ENCODE results near the gene TMEM178B. TPM values are rescaled to one million over a fixed set of nuclear protein-coding genes. Genes with fewer than 3 reads are reported as not detected.

Gene TMEM178B
- total and polyA plus RNA-seq, 2 of the 4 experiments (the other 2 are of a cell fraction) = under 0.01 to 0.05 TPM

DNA sequence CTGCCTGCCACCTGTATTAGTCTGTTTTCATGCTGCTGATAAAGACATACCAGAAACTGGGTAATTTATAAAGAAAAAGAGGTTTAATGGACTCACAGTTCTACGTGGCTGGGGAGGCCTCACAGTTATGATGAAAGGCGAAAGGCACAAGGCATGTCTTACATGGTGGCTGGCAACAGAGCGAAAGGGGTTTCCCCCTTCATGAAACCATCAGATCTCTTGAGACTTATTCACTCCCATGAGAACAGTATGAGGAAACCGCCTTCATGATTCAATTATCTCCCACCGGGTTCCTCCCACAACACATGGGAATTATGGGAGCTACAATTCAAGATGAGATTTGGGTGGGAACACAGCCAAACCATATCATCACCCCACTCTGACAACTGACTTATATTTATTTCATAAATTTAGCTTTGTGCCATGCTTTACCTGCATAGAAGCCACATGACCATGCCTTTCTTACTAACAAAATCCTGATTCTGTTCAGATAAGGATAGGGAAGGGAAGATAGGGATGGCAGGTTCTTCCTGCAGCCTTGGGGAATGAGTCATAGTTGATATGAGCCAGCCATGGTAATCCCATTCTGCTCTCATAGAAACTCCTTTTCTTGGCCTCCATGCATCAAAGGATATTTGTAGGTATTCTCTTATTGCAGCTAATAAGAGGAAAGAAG is 286.0 kb downstream of the TMEM178B start:
- no peak overlapping the region for H3K56ac ChIP-seq (ENCODE audit: extremely low read depth, insufficient read depth, low read length)
- no CpG with 5 or more reads among the region's 5 CpGs for WGBS, 2 experiments (ENCODE audit: extremely low coverage in 2 of 2, insufficient read length in 1 of 2)
- H3K18ac ChIP-seq (ENCODE audit: low read depth, low read length) = no peak overlapping the region
- H2BK20ac ChIP-seq (ENCODE audit: low read depth, low read length) = no peak overlapping the region
- ATAC-seq (ENCODE audit: low read depth) (no peak), DNase-seq (no peak)
- no peak overlapping the region for H3K4me3 ChIP-seq (ENCODE audit: insufficient read depth, low read depth, low read length)
- H3K4ac ChIP-seq (ENCODE audit: low read depth, low read length) = no peak overlapping the region
- no peak overlapping the region for H2BK15ac ChIP-seq (ENCODE audit: low read depth, low read length)
- H3K4me2 ChIP-seq (ENCODE audit: low read depth, low read length) = no peak overlapping the region
- no peaks in the 10 kb centered on the region for H3K9me1 ChIP-seq (ENCODE audit: insufficient read depth, low read length)
- no peak overlapping the region for H2BK5ac ChIP-seq (ENCODE audit: low read depth, low read length, poor library complexity, severe bottlenecking)
- dilution Hi-C loops (cut with HindIII; ENCODE audit: low sequenced_read_pairs, unreplicated experiment) (no loop called here), in situ Hi-C loops (cut with MboI; ENCODE audit: low sequenced_read_pairs) (no loop called here), intact Hi-C loops (cut with micrococcal nuclease) (no loop called here)
- H2BK120ac ChIP-seq (ENCODE audit: low read depth, low read length) = no peak overlapping the region
- no peak overlapping the region for H2AFZ ChIP-seq (replicated peaks; ENCODE audit: low read length, poor library complexity)
- no peak overlapping the region for H3K23ac ChIP-seq (ENCODE audit: low read depth, low read length)
- H3K4me1 ChIP-seq (ENCODE audit: control insufficient read depth, insufficient read depth, low read length) = 0 out of 2 replicates have a peak, but pooled peaks cover 2% of the 10 kb centered on the region
- H4K20me1 ChIP-seq (ENCODE audit: insufficient read depth, low read length) = no peaks in the 10 kb centered on the region
- no peak overlapping the region for H2AK5ac ChIP-seq (ENCODE audit: low read depth, low read length)
- no TSS peak for BruUV-seq (replicated peaks)
- no peak overlapping the region for H4K91ac ChIP-seq (ENCODE audit: insufficient read depth, low read depth, low read length)
- H3K9ac ChIP-seq (ENCODE audit: low read depth, low read length) = no peak overlapping the region
- H3K9me3 ChIP-seq (ENCODE audit: control insufficient read depth, insufficient read depth, low read length) = no peaks in the 10 kb centered on the region
- no peaks in the 10 kb centered on the region; a peak in 1 of 4 replicates for H3K79me1 ChIP-seq (ENCODE audit: low read depth in 1 of 2, low read length in 2 of 2)
- TF ChIP-seq SMC3 (IDR thresholded peaks at IDR 0.05; ENCODE audit: low read depth, low read length) (no peak), RFX5 (IDR thresholded peaks at IDR 0.05; ENCODE audit: low read depth, low read length) (no peak), MAFK (IDR thresholded peaks at IDR 0.05; ENCODE audit: low read depth, low read length) (no peak), FOS (IDR thresholded peaks at IDR 0.05; ENCODE audit: low read depth, low read length) (no peak), RAD21 (IDR thresholded peaks at IDR 0.05; ENCODE audit: low read length) (no peak), NFE2L2 (IDR thresholded peaks at IDR 0.05; ENCODE audit: low read depth, low read length) (no peak), BHLHE40 (IDR thresholded peaks at IDR 0.05; ENCODE audit: low read depth, low read length) (no peak), ELK1 (IDR thresholded peaks at IDR 0.05; ENCODE audit: borderline replicate concordance, low read depth, low read length) (no peak), MXI1 (IDR thresholded peaks at IDR 0.05; ENCODE audit: borderline replicate concordance, low read depth, low read length) (no peak), RCOR1 (IDR thresholded peaks at IDR 0.05; ENCODE audit: insufficient replicate concordance, low read length) (no peak), USF2 (IDR thresholded peaks at IDR 0.05; ENCODE audit: low read depth, low read length) (no peak)
- TF ChIP-seq, protein P1, sequence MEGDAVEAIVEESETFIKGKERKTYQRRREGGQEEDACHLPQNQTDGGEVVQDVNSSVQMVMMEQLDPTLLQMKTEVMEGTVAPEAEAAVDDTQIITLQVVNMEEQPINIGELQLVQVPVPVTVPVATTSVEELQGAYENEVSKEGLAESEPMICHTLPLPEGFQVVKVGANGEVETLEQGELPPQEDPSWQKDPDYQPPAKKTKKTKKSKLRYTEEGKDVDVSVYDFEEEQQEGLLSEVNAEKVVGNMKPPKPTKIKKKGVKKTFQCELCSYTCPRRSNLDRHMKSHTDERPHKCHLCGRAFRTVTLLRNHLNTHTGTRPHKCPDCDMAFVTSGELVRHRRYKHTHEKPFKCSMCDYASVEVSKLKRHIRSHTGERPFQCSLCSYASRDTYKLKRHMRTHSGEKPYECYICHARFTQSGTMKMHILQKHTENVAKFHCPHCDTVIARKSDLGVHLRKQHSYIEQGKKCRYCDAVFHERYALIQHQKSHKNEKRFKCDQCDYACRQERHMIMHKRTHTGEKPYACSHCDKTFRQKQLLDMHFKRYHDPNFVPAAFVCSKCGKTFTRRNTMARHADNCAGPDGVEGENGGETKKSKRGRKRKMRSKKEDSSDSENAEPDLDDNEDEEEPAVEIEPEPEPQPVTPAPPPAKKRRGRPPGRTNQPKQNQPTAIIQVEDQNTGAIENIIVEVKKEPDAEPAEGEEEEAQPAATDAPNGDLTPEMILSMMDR (conservative IDR thresholded peaks at IDR 0.05; ENCODE audit: low read depth, low read length) = no peak
- H3K36me3 ChIP-seq (ENCODE audit: control insufficient read depth, insufficient read depth, low read length) = no peaks in the 10 kb centered on the region
- H2AK9ac ChIP-seq (replicated peaks; ENCODE audit: low read depth, low read length, poor library complexity) = no peak overlapping the region
- no peak overlapping the region for H3K27ac ChIP-seq (ENCODE audit: insufficient read depth, low read length)
- H3K27me3 ChIP-seq (ENCODE audit: control insufficient read depth, insufficient read depth, low read length) = no peaks in the 10 kb centered on the region
- H3K14ac ChIP-seq (replicated peaks; ENCODE audit: low read depth, low read length) = no peak overlapping the region
- H4K5ac ChIP-seq (ENCODE audit: low read depth, low read length) = no peak overlapping the region
- ChIA-PET CTCF (no interaction called here), POLR2A (ENCODE audit: unreplicated experiment) (no interaction called here)
- H4K8ac ChIP-seq (ENCODE audit: low read depth in 2 of 2, low read length in 2 of 2) = no peak overlapping the region

Measured in IMR-90 (cell line).